AG04450 (cell line): Measurements from ENCODE around the gene PCDHGB2. TPM values are rescaled to one million over a fixed set of nuclear protein-coding genes. Genes with fewer than 3 reads are reported as not detected.
"Not testable (repeated sequence)": the region's sequence is repeated elsewhere in the genome, so short reads cannot be mapped to it uniquely, and the experiment has no call there.

Experiments used
- CTCF ChIA-PET: fragments of 300-600, 350-600 bp; formaldehyde crosslinking; extraction: SDS; loops from one replicate; lab custom pipeline; 2022; ENCODE audit warnings: antibody characterized with exemption, inconsistent platforms; lab: Charles Lee
- POLR2A ChIA-PET: fragments of 350-600 bp; formaldehyde crosslinking; extraction: SDS; loops from one replicate; lab custom pipeline; 2021; ENCODE audit warnings: antibody characterized with exemption, inconsistent platforms; lab: Yijun Ruan, JAX
- DNase-seq: peaks from one replicate; pipeline ENCODE4 v3.0.0-alpha.2; 2011; ENCODE audit warnings: low read depth, low spot score
- H3K27ac ChIP-seq: one replicate; pipeline ENCODE4 v1.5.1; 2012; ENCODE audit warnings: low read depth, low read length, control low read depth
- H3K27me3 ChIP-seq: one replicate; pipeline ENCODE4 v1.6.0; 2012; ENCODE audit warnings: low read length; ENCODE audit not compliant: control insufficient read depth, insufficient read depth
- H3K4me3 ChIP-seq: 2 replicates; pipeline ENCODE4 v1.5.1; 2011; ENCODE audit warnings: mild to moderate bottlenecking, low read depth, low read length, control low read depth
- H3K9me3 ChIP-seq: 2 replicates; pipeline ENCODE4 v1.5.1; 2012; ENCODE audit warnings: low read length; ENCODE audit not compliant: control insufficient read depth, insufficient read depth
- CTCF ChIP-seq: IDR thresholded peaks from 2 replicates; pipeline ENCODE4 v1.5.1; 2011; ENCODE audit warnings: low read depth, low read length, control low read depth, inconsistent platforms
- polyA plus RNA-seq: library from polyadenylated mRNA; depleted of rRNA; stranded (reverse); fragments of >200 nt; gene quantifications from 2 replicates; pipeline ENCODE4 v1.2.3, GENCODE V29; 2011

Gene PCDHGB2
- polyA plus RNA-seq, 1 experiment, result 4.6 TPM

GRCh38 chr5:141388661-141389060, 28.9 kb downstream of the PCDHGB2 start:
- H3K4me3 ChIP-seq, result no peak overlapping the region

GRCh38 chr5:141389153-141390042, 29.6 kb downstream of the PCDHGB2 start:
- no peak overlapping the region for H3K27ac ChIP-seq
- no peaks in the 10 kb centered on the region for H3K27me3 ChIP-seq
- no peak for TF ChIP-seq CTCF
- ChIA-PET POLR2A (no interaction called here), CTCF (interaction anchor here (0.8 to 4.8 kb wide), 4 partner anchors 15 to 174 kb away, joined by 3 to 25 read pairs (median 12); no protein-coding TSS in a partner anchor)
- no peak overlapping the region for H3K4me3 ChIP-seq
- DNase-seq, result no peak
- peaks cover 55% of the 10 kb centered on the region for H3K9me3 ChIP-seq

More at GRCh38 chr5:141388661-141389060, 28.9 kb downstream of the PCDHGB2 start:
- ChIA-PET CTCF (interaction anchor here (4.8 kb wide), 1 partner anchor 170 kb away, joined by 20 read pairs; no protein-coding TSS in a partner anchor), POLR2A (no interaction called here)
- peaks cover 2% of the 10 kb centered on the region for H3K27me3 ChIP-seq
- H3K9me3 ChIP-seq, result peaks cover 56% of the 10 kb centered on the region
- no peak for TF ChIP-seq CTCF
- no peak for DNase-seq
- no peak overlapping the region for H3K27ac ChIP-seq

GRCh38 chr5:141392429-141393198, 32.8 kb downstream of the PCDHGB2 start, which contains the start of gene PCDHGA8:
PCDHGA8 (plus strand) TSS chr5:141392633; CDS start chr5:141392814, 181 bp downstream.
- Histone ChIP-seq H3K27ac (no peak within 1 kb of the TSS), H3K9me3 (peaks cover 57% of the 10 kb centered on the region), H3K27me3 (no peaks in the 10 kb centered on the region), H3K4me3 (0 out of 2 replicates have a peak within 1 kb of the TSS, but pooled peaks have one; percentile 17)
- POLR2A ChIA-PET, result no interaction called here
- no peak for DNase-seq
- TF ChIP-seq CTCF, result peak; percentile 23; the same call in 1 of the 2 replicates
- CTCF ChIA-PET, result interaction anchor here (0.7 to 3.9 kb wide), 4 partner anchors 10 to 172 kb away, joined by 3 to 31 read pairs (median 14); partner anchors contain the start of gene PCDHGA7

GRCh38 chr5:141393267-141393666, 33.5 kb downstream of the PCDHGB2 start:
- ChIA-PET POLR2A (no interaction called here), CTCF (interaction anchor here (3.4 to 3.9 kb wide), 2 partner anchors 165 to 171 kb away, joined by 25 to 31 read pairs; no protein-coding TSS in a partner anchor)
- no peak for DNase-seq
- no peak for TF ChIP-seq CTCF
- Histone ChIP-seq H3K4me3 (no peak overlapping the region), H3K27ac (no peak overlapping the region), H3K27me3 (no peaks in the 10 kb centered on the region), H3K9me3 (peaks cover 58% of the 10 kb centered on the region)

GRCh38 chr5:141394401-141395187, 34.8 kb downstream of the PCDHGB2 start:
- H3K27ac ChIP-seq, H3K4me3 ChIP-seq, POLR2A ChIA-PET, H3K27me3 ChIP-seq, DNase-seq: not testable (repeated sequence)
- CTCF ChIA-PET, result interaction anchor here (1.0 to 4.3 kb wide), 4 partner anchors 18 to 171 kb away, joined by 3 to 40 read pairs (median 6); partner anchors contain the start of genes PCDHB14 and PCDHGA10
- H3K9me3 ChIP-seq, result peaks cover 56% of the 10 kb centered on the region
